GM03348 (cell line): ENCODE results near the gene DRD1.

Experiments used
- DNase-seq: peaks from one replicate; pipeline ENCODE4 v3.0.0; 2012; ENCODE audit warnings: low spot score

The DRD1 gene

DNA sequence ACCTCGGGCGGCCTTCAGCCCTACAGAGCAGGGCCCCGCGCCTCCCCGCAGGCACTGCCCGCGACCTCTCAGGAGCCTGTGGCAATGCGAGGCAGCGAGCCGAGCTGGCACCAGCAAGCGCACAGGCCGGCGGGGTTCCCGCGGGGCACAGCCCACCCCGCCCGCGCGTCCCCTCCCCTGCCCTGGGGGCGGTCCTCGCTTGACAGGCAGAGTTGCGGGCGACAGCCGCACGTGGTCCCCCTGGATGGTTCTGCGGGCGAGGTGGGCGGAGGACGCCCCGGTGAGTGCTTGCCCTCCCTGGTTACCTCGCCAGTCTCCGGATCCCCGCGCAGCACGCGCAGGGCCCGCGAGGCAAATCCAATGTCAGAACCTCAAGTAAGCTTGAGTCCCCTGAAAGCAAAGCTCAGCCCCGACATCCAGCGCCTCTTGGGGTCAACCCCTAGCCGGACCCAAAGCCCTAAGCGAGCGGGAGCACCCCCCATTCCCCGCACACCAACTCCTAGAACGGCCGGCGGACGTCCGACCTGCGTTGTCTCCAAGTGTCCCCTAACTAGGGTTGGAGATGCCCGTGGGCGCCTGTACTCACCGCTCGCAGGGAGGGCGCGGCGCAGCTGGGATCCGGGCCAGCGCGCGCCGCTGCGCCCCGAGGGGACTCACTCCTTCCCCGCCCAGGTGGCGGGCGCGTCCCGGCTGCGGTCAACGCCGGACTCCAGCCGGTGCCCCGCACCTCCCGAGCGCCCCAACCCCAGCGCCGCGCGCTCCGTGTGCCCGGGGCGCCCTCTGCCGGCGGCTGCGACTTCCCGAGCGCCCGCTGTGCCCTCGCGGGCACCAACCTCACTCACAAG, at the start of gene DRD1:
DRD1 (minus strand) TSS at position 123 of the 845 bp plus-strand sequence. CDS start 1,083 bp downstream, outside the sequence.
- peak; percentile 67 for DNase-seq

DNA sequence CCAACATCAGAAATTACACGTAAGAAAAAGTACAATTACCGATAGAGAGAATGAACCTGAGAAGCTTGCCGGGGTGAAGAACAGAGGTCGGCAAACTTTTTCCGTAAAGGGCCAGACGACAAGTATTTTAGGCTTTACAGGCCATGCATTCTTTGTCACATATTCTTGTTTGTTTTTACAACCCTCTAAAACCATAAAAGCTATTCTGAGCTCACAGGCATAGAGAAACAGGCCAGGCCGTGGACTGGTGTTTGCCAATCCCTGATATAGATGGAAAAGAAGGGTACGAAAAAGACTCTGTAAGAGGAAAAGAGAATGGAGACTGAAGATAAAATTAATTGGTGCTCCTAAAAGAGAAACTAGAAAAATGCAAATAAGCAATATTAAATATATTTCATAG, 49.7 kb upstream of the DRD1 start:
- DNase-seq = no peak

DNA sequence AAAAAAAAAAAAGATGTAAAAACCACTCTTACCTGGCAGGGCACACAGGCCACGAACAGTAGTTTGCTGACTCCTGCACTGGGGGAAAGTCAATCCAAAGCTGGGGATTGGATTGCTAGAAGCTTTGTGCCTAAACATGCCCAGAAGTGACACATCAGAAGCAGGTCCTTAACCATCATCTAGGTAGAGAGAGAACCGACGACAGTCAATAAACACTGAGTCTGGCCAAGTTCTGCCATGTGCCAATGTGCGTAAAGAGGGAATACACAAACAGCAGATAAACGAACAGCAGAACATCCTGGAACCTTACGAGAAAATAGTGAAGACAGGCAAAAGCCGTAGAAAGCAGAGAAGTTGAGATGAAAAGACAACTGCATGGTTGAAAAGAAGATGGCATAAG, 49.3 kb upstream of the DRD1 start:
- DNase-seq = no peak

DNA sequence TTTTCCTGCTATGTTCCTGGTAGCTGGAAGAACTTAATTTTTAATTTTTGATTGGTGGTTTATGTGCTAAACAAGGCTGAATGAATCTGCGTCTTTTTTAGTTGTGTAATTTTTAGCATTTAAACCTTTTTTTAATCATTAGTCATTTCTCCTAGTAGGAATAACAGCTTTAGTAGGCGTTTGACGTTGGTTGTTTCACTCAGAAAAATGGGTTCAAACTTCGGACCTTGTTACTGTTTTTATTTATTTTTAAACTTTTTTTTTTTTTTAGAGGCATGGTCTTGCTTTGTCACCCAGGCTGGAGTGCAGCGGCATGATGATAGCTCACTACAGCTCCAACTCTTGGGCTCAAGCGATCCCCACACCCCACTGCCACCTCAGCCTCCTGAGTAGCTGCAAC, 47.2 kb upstream of the DRD1 start:
- DNase-seq = no peak

DNA sequence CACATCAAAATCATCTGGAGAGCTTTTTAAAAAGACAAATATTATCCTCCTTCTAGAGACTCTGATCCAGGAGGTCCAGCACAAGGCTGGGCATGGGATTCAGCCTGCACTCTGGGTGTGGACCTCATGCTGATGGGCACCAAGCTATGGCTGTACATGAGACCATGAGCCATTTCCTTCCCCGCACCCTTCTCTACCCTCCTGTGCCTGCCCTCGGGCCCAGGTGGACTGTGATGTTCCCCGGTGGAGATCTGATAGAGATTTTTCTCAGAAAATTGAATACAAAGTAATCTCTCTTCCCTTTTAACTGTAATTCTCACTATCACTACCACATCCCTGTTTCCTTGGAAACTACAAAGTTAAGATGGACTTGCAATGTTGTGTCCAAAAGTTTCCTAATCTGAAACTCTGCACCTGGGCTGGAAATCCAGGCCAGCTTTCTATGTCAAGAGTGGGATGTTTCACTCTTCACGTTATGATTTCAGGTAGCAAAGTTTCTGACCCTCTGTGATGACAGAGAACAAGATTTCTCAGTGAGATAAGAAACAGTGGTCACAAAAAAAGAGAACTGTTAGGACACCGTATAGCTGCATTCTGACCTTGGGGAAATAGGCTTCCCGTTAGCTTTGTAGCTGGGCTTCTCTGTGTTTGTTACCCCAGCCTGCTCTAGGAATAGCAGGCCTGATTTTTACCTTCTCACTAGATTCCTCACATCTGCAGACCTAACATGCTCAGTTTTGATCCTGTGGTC, 45.9 kb upstream of the DRD1 start:
- no peak for DNase-seq

DNA sequence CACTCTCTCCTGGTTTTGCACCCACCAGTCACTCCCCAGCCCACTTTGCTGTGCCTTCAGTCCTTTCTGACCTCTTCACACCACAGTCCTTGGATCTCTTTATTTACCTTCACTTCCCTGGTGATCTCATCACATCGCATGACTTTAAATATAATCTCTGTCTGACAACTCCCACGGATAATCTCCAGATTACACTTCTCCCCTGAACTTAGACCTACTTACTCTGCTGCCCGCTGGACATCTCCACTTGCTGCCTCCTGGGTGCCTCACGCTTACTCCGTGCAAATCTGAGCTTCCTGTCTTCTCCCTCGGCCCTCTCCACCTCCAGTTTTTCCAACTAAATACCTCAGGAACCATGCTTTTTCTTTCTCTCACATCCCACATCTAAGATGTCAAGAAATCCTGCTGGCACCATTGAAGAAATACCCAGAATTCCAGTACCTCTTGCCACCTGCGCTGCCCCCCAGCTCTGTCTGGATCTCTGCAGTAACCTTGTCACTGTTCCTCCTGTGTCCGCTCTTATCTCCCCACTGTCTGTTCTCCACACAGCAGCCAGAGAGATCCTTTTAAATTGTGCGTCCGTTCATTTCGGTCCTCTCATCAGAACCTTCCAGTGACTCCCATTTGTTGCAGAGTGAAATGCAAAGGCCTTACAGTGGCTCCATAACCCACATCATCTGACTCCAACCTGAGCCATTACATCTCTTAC, 43.7 kb upstream of the DRD1 start:
- no peak for DNase-seq

DNA sequence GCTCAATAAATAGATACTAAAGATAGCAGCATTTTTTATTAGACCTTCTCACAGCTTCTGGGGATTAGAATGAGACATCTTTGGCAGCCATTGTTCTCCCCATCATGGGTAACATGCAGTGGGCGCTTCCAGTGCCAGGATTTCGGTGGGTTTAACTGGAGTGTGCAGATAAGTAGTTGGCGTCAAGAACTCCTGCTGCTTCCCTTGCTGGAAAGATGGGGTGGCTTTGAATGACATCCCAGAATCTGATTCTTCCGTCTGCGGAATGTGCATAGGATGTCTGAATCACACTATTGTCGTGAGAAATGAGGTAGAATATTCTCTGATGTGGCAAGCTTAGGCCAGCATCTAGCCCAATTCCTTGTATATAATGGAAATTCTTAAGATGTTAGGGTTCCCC, 41.6 kb upstream of the DRD1 start:
- DNase-seq = no peak

DNA sequence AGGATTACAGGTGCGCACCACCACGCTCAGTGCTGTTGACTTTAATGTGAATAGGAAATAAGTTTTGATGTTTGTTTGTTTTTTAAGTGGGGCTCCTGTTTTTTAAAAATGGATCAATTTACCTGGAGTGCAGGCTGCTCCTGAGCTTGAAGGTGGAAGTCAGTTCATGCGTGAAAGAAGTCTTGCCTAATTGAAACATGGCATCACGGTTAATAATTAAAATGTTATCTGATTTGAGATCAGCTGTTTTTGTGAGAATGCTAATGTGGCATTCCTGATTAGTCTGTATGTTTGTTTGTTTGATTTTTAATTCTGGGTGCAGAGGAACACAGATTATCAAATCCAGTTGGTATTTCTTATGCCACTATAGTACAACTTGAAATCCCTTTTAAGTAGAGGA, 40.8 kb upstream of the DRD1 start:
- no peak for DNase-seq

DNA sequence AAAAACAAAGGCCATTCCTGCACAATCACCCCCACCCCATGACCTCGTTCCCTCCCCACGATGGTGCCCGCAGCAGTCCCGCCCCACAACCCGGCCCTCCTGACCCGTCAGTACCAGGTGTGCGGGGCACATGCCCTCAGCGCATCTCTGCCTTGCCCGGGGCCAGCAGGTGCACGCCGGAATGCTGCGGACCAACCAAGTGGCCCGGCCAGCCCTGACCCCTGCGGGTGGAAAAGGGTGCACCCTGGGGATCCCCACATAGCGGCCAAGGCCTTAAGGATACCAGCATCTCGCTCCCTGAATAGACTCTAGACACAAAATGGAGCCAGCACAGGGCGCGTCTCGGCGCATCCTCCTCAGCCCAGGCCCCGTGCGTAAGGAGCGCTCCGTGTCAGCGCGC, 40.3 kb upstream of the DRD1 start:
- no peak for DNase-seq

DNA sequence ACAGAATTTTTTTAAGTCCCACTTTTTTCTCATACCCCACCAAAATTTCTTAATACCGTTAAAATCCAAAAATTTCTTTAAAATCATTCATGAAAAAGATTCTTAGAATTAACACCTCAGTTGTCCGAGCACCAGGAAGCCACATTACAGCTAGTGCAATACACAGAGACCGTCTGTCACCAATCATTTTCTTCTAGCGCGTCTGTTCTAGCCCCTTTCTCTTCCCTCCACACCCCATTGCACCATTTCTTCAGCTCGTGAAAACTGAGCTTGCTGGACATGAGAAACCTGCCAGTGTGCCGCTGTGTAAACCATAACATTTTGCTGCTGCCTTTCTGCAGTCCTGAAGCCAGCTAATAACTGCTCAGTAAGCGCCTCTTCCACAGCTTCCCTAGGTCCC, 39.4 kb upstream of the DRD1 start:
- no peak for DNase-seq

DNA sequence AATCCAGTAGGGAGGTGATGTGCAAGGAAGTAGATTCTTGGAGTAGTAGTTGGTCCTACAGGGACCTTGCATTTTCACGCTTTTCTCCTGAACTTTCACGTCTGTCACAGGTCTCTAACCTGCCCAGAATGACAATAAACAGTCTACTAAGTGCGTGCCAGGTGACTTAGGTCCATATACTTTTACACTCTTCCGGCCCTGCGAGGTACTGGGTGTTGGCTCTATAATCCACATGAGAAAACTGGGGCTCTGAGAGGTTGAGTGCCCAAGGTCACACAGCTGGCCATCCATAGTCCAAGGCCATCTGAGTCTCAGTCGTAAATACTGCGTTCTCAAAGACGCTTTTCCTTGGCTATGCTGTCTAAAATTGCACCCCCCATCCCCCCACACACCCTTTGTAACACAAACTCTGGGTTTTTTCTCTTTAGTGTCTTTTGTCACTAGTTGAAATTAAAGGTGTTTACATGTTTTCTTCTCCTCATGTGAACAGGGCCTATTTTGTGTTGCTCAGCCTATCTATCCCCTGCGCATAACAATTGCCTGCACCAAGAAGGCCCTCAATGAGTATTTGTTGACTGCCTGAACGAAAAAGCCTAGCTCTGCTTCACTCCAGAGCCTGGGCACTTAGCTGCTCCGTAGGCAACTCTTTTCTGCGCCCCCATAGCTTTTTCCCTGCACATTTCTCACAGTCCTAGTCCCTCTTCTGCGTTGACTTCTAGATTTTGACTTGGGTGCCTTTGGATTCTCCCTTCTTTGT, 35.3 kb upstream of the DRD1 start:
- peak; percentile 13 for DNase-seq

DNA sequence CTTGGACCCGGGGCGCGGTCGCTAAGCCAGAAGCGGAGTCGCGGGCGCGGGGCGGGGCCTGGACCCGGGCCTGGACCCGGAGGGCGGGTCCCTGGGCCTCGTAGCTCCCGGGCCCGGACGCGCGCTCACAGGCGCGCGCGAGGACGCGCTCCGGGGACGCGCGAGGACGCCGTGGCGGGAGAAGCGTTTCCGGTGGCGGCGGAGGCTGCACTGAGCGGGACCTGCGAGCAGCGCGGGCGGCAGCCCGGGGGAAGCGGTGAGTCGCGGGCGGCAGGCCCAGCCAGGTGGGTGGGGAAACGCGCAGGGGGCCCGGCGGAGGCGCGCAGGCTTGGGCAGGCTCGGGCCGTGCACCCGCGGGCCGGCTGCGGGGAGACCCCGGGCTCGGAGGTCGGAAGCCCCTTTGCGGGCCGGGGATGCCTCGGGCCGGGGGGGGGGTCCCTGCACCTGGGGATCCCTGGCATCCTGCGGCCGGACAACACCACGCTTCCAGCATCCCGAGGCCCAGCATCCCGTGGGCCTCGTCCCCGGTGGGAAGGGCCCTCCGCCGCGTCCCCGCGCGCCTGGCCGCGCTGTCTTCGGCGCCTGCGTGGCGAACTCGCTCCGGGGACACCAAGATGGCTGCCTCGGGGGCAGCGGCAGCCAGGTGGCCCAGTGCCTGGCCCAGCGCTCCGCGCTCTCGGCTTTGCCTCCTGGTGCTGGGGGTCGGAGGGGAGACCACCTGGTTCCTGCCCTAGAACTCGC, 34.6 kb upstream of the DRD1 start, which contains the start of gene SFXN1:
SFXN1 (plus strand) TSS at position 177 of the 741 bp plus-strand sequence. CDS start 13,544 bp downstream, outside the sequence.
- peak; percentile 99 for DNase-seq

DNA sequence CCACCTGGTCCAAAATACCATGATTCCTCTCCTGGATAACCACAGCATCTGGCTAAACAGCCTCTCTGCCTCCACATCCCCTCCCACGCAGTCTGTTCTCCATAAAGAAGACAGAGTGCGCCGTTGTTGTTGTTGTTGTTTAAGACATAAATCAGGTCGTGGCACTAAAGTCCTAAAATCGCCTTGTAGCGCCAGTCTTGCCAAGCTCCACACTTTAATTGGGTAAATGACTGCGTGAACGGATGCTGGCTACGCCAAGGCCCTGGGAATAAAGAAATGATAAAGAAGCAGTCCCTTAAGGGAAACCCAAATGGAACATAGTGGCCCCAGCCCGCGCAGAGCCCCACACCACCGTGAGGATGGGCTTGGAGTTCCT, 34.0 kb upstream of the DRD1 start:
- DNase-seq = no peak

DNA sequence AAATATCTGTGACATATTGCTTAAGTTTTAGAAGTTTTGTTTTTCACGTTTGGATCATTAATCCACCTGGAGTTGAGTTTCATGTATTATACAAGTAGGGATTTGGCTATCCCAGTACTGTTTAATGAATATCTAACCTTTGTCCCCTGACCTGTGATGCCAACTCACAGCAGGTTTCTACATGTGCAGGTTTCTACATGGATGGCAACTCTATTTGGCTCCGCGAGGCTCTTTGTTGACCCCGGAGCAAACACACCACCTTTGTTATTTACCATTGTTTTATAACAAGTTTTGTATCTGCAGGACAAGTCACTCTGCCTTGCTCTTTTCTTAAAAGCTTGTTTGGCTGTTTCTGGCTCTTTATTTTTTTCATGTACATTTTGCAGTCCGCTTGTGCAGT, 33.5 kb upstream of the DRD1 start:
- no peak for DNase-seq

DNA sequence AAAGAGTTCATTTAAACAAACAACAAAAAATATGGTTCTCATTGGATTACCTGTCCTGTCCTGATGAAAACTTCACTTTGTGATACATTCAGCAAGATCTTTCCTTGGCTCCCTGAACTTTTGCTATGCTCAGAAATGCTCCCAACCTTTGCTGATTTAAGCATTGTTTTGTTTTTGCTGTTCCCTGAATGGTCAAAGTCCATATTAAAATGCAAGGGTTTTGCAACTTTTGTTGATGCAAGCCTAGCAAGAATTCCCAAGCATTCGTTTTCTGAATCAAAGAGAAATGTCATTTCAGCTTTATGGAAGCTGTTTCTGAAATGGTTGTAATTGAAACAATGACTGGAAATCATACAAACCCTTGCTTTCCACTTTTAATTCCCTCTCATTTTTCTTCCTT, 31.3 kb upstream of the DRD1 start:
- no peak for DNase-seq

DNA sequence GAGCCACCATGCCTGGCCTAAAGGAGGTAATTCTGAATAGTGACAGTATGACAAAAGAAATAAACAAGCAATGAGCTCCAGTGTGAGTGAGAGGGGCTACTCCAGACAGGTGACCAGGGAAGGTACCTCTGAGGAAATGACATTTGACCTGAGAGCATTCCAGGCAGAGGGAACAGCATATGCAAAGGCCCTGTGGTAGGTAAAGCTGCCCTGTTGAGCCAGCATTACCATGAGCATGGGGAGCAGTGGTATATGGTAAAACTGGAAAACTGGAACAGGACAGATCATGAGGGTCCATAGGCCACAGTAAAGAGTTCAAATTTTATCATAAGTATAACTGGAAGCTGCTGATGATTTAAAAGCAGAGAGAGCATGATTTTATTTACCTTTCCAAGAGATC, 28.4 kb upstream of the DRD1 start:
- DNase-seq = no peak

DNA sequence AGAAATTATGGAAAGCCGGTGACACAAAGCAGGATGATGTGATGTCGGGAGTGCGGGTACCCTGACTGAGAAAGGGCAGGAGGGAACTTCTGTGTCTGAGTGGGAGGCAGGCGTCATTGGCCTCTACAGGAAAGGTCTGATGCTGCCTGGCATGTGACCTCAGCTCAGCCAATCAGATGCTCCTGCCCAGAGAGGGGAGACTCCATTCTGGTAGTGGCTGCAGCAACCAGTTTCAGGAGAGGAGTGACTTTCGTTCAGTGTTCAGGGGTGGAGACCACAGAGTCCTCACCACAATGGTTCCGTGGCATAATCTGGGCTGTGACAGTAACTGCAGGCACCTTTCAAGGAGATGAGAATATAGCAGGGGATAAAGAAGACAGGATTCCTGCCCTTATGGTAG, 27.6 kb upstream of the DRD1 start:
- no peak for DNase-seq

DNA sequence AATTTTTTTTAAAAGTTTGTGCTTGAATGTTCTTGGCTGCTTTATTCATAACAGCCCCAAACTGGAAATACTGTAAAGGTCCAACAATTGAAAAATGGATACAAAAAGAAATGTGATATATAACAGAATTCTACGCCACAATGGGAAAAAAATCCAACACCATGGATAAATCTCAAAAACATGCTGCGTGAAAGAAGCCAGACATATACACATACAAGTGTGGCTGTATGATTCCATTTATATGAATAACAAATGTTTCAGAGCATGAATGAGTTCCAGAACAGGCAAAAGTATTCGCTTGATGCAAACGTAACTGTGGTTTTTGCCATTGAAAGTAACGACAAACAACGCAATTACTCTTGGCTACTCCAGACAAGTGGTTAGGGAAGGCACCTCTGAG, 27.2 kb upstream of the DRD1 start:
- DNase-seq = no peak

DNA sequence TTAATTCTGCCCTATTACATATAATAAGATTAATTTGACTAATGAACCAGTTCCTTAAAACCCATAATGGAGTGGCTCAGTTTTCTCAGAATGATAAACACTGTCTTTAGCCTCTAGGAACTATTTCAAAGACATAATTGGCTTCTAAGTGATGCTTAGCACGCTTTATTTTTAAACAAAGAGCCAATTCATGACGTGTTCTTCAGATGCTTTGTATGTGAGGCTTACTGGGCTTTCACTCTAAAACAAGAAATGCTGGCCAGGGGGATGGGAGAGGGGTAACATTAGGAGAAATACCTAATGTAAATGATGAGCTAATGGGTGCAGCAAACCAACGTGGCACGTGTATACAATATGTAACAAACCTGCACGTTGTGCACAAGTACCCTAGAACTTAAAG, 26.8 kb upstream of the DRD1 start:
- DNase-seq = no peak

DNA sequence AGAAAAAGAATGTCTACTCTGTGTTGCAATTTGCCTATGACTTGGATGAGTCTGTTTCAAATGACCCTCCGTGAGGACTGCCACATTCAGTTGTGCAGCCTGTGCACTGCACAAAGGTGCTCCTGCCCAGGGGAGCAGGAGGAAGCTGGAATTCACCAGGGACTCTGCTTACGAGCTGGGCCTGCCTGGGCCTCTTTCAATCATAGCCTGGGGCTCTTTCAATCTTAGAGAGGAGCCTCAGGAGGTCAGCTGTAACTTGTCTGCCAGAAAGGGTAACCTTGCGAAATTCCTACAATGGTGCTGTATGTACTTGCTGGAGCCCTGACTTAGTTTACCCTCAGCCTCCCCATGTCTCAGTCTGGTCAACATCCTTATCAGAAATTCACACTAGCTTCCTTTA, 25.9 kb upstream of the DRD1 start:
- DNase-seq = no peak

DNA sequence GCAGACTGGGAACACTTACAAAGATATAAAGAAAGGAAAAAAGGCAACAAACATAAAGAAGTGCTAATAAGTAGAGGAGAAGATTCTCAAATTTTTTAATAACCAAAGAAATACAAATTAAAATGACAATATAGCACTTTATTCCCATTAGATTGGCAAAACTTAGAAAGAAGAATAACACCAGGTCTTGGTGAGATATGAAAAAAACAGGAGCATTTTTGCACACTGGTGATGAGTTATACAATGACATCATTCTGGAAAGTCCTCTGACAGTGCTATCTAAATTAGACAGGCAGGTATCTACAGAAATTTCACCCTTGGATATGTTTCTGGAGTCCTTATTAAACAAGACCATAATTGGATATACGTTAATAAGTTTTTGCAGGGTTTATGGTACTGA, 24.9 kb upstream of the DRD1 start:
- no peak for DNase-seq
